Activated B cell treated with CpG ODN at 0.5 μM for 24 hours (primary cell): ENCODE results near the gene KIAA1671. TPM values are rescaled to one million over a fixed set of nuclear protein-coding genes. Genes with fewer than 3 reads are reported as not detected.

ENCODE experiments used
- ATAC-seq: fragments of 200-7000 bp; cut with Tn5 transposase; one replicate; pipeline ENCODE4 v1.10.0; 2021; ENCODE audit warnings: low read depth, mild to moderate bottlenecking, moderate library complexity
- CTCF ChIA-PET: fragments of 350-600 bp; sonication (Branson Sonifier 250); formaldehyde crosslinking; loops from one replicate; lab custom pipeline; 2021; ENCODE audit warnings: antibody characterized with exemption; lab: Charles Lee
- POLR2A ChIA-PET: fragments of 350-600 bp; sonication (Branson Sonifier 250); formaldehyde crosslinking; loops from one replicate; lab custom pipeline; 2021; ENCODE audit warnings: antibody characterized with exemption; lab: Charles Lee
- DNase-seq: peaks from one replicate; pipeline ENCODE4 v3.0.0; 2022
- H3K27ac Mint-ChIP-seq: one replicate; pipeline ENCODE4 v1.8.0; 2020; ENCODE audit warnings: mixed read lengths
- H3K27me3 Mint-ChIP-seq: one replicate; pipeline ENCODE4 v1.8.0; 2021; ENCODE audit warnings: mixed read lengths
- H3K36me3 Mint-ChIP-seq: one replicate; pipeline ENCODE4 v1.8.0; 2021; ENCODE audit warnings: low read depth, mixed read lengths
- H3K4me1 Mint-ChIP-seq: one replicate; pipeline ENCODE4 v1.8.0; 2021; ENCODE audit warnings: mixed read lengths
- H3K4me3 Mint-ChIP-seq: one replicate; pipeline ENCODE4 v1.8.0; 2020; ENCODE audit warnings: mild to moderate bottlenecking, mixed read lengths
- H3K9me3 Mint-ChIP-seq: one replicate; pipeline ENCODE4 v1.8.0; 2020; ENCODE audit warnings: mixed read lengths
- CTCF ChIP-seq: fragments of 200-600 bp; IDR thresholded peaks from one replicate; pipeline ENCODE4 v1.8.0; 2022; ENCODE audit warnings: antibody characterized with exemption, mild to moderate bottlenecking
- intact Hi-C: fragments of 100-400 bp; cut with micrococcal nuclease; formaldehyde crosslinking; loops from one replicate; pipeline ENCODE4 v1.15.1; 2024
- total RNA-seq: library from RNA; stranded (reverse); gene quantifications from 2 replicates; pipeline ENCODE4 v1.2.3, GENCODE V29; 2022

KIAA1671 gene
- total RNA-seq, 1 donor from 2014 or later: 0.04 TPM

- Mint-ChIP-seq H3K27ac (no peak overlapping the region), H3K36me3 (no peaks in the 10 kb centered on the region), H3K4me1 (no peaks in the 10 kb centered on the region), H3K4me3 (no peak overlapping the region), H3K9me3 (peaks cover 5% of the 10 kb centered on the region), H3K27me3 (peaks cover 8% of the 10 kb centered on the region)
- no peak for TF ChIP-seq CTCF
- ATAC-seq (no peak), DNase-seq (no peak)
- intact Hi-C loops: no loop called here
- POLR2A ChIA-PET: no interaction called here
- CTCF ChIA-PET: interaction anchor here (3.7 kb wide), 1 partner anchor 281 kb away, joined by 23 read pairs; no protein-coding TSS in a partner anchor
Observed at GRCh38 chr22:25050566-25050965, 98.0 kb downstream of the KIAA1671 start.

- POLR2A ChIA-PET: no interaction called here
- no peak for DNase-seq
- no peaks in the 10 kb centered on the region for H3K4me1 Mint-ChIP-seq
- CTCF ChIA-PET: interaction anchor here (3.7 kb wide), 1 partner anchor 282 kb away, joined by 23 read pairs; no protein-coding TSS in a partner anchor
- peaks cover 9% of the 10 kb centered on the region for H3K27me3 Mint-ChIP-seq
- H3K36me3 Mint-ChIP-seq: no peaks in the 10 kb centered on the region
- no peak for ATAC-seq
- no peak overlapping the region for H3K4me3 Mint-ChIP-seq
- no peak overlapping the region for H3K27ac Mint-ChIP-seq
- no peak for TF ChIP-seq CTCF
- H3K9me3 Mint-ChIP-seq: peaks cover 5% of the 10 kb centered on the region
- intact Hi-C loops: no loop called here
Observed at GRCh38 chr22:25051073-25051472, 98.6 kb downstream of the KIAA1671 start.

GRCh38 chr22:25051983-25052710 lies 99.6 kb downstream of the KIAA1671 start:
- intact Hi-C loops: no loop called here
- Mint-ChIP-seq H3K27ac (no peak overlapping the region), H3K4me1 (no peaks in the 10 kb centered on the region), H3K27me3 (peaks cover 16% of the 10 kb centered on the region), H3K4me3 (no peak overlapping the region), H3K9me3 (peaks cover 5% of the 10 kb centered on the region), H3K36me3 (no peaks in the 10 kb centered on the region)
- DNase-seq: no peak
- ChIA-PET POLR2A (no interaction called here), CTCF (no interaction called here)
- ATAC-seq: no peak
- no peak for TF ChIP-seq CTCF

- Mint-ChIP-seq H3K4me3 (no peak overlapping the region), H3K27me3 (peaks cover 19% of the 10 kb centered on the region), H3K36me3 (no peaks in the 10 kb centered on the region), H3K9me3 (peaks cover 5% of the 10 kb centered on the region), H3K27ac (no peak overlapping the region), H3K4me1 (no peaks in the 10 kb centered on the region)
- no peak for TF ChIP-seq CTCF
- ATAC-seq (no peak), DNase-seq (no peak)
- CTCF ChIA-PET: no interaction called here
- POLR2A ChIA-PET: no interaction called here
- intact Hi-C loops: no loop called here
Observed at GRCh38 chr22:25053153-25053805, 100.8 kb downstream of the KIAA1671 start.

- intact Hi-C loops: no loop called here
- DNase-seq (no peak), ATAC-seq (no peak)
- ChIA-PET POLR2A (no interaction called here), CTCF (no interaction called here)
- H3K36me3 Mint-ChIP-seq: no peaks in the 10 kb centered on the region
- peaks cover 5% of the 10 kb centered on the region for H3K9me3 Mint-ChIP-seq
- H3K27me3 Mint-ChIP-seq: peaks cover 28% of the 10 kb centered on the region
- H3K4me3 Mint-ChIP-seq: no peak overlapping the region
- TF ChIP-seq CTCF: no peak
- no peaks in the 10 kb centered on the region for H3K4me1 Mint-ChIP-seq
- no peak overlapping the region for H3K27ac Mint-ChIP-seq
Observed at GRCh38 chr22:25054943-25055511, 102.5 kb downstream of the KIAA1671 start.
